Ammon's horn (tissue), 1 donor: ENCODE results near the gene SLIT3.
"Not testable (repeated sequence)": the region's sequence is repeated elsewhere in the genome, so short reads cannot be mapped to it uniquely, and the experiment has no call there.

Experiments used
- DNase-seq: peaks from one replicate; pipeline ENCODE4 v3.0.0-alpha.2; 2016; ENCODE audit warnings: low spot score

SLIT3 gene

DNA sequence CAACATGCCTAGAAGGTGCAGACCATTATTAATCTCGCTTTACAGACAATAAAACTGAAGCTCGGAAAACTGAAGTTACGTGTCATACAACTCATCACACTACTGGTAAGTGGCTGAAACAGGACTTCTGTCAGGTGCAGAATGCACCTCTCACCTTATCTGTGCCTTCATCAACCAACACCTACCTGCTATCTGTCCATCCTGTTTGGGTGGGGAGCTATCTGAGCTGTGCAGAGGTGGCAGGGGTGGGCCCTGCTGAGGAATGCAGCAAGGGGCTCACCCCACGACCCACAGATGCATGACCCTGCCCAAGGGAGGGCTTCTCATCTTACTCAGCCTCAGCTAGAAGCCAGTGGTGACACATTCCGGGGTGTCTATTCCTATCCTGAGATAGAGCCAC lies 81.6 kb downstream of the SLIT3 start:
- DNase-seq, result no peak

DNA sequence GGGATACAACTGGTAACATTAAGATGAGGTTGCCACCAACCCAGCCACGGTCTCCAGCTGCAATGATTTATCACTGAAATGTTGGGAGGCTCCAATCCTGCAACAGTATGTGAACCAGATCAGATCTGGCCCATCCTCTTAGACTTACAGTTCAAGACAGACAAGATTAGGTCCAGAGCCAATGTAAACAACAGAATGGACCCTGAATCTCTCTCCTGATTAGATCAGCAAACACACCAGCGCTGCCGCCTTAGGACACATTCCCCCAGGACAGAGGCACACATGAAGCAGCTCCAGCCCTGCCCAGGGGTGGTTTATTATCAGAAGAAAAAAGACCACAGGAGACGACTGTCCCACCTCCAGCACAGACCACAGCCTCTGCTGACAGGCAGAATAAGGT lies 82.1 kb downstream of the SLIT3 start:
- DNase-seq, result no peak

DNA sequence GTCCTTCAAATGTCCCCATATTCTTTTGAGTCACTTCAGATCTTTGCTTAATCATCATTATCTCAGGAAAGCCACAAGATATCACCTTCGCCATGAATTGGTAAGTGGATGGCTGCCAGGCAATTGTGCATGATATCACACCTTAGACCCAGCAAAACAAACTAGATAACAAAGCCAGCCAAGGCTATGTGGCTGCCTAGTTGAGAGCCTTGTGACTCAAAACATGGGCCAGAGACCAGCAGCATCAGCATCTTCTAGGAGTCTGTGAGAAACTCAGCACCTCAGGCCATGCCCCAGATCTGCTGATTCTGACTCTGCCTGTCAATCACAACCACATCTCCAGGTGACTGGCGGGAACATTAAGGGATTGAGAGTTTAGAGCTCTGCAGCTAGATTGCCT lies 82.8 kb downstream of the SLIT3 start:
- DNase-seq, result no peak

DNA sequence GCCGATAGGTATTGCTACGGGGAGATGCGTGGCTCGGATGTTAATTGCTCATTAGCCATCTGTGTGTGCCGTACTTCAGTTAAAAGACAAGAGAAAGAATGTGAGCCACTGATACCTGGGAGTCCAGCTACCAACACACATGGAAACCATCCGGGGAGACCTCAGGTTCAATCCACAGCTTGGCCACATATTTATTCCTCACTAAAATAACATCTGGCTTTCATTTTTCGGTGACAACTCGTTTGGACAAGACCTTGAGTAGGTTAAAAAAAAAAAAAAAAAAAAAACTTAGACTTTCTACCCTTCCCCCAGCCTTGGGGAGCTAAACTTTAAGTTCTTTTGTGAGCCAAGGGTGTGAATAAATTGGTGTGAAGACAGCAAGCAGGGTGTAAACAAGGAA lies 84.1 kb downstream of the SLIT3 start:
- DNase-seq, result no peak

DNA sequence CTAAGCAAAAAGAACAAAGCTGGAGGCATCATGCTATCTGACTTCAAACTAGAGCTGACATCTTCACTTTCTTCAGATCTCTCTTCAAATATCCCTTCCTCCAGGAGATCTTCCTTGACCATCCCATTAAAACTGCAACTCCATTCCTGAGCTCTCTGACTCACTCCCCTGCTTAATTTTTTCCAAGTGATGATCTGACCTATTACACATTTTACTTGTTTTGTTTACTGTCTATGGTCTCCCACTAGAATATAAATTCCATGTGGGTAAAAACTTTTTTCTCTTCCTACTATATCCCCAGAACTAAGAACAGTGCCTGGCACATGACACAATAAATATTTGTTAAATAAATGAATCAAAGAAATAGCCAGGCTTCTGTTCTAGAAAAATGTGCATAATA lies 87.5 kb downstream of the SLIT3 start:
- no peak for DNase-seq

DNA sequence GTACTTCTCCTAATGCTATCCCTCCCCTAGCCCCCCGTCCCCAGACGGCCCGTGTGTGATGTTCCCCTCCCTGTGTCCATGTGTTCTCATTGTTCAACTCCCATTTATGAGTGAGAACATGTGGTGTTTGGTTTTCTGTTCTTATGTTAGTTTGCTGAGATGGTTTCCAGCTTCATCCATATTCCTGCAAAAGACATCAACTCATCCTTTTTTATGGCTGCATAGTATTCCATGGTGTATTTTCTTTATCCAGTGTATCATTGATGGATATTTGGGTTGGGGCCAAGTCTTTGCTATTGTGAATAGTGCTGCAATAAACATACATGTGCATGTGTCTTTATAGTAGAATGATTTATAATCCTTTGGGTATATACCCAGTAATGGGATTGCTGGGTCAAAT lies 89.2 kb downstream of the SLIT3 start:
- DNase-seq, result not testable (repeated sequence)

DNA sequence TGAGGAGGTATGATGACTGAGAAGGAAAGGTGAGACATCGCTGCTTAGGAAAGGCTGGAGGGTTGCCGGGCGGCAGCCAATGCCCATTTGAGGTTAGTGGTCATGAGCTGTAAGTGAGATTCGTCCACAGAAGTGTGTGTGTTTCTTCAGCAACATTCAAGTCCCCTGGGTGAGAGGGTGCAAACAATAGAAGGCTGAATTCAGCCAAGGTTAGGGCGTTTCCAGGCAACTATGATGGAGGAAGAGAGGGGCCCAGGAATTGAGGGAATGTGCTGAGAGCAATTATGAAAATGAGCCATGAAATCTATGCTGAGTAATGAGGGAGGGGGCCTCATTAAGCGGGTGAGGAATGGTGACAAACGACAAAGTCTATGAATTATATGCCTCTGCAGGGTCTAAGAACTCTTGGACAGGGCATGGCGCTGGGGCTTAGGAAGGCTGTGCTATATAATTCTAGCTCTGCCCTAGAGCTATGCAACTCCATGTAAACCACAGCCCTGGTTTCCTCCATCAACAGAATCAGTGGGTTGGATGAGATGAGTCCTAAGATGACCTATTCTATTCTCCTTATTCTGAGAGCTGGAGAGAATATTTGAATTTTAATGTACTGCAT lies 96.0 kb downstream of the SLIT3 start:
- no peak for DNase-seq

DNA sequence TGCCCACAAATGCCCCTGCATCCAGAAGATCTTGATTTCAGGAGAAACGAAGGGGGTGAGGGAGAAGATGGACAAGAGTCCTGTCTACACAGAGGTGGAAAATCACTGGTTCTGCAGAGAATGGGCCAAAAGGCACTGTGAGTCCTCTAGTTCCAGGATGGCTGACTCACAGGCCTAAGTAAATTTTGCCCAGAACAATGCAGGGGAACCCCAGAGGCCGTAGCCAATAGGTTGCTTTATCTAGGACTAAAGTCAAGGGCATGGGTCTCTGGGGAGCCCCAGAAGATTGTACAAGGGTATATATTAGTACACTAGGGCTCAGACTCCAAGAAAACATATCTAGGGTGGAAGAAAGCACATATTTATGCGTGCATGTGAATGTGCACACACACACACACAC lies 98.0 kb downstream of the SLIT3 start:
- DNase-seq, result no peak

DNA sequence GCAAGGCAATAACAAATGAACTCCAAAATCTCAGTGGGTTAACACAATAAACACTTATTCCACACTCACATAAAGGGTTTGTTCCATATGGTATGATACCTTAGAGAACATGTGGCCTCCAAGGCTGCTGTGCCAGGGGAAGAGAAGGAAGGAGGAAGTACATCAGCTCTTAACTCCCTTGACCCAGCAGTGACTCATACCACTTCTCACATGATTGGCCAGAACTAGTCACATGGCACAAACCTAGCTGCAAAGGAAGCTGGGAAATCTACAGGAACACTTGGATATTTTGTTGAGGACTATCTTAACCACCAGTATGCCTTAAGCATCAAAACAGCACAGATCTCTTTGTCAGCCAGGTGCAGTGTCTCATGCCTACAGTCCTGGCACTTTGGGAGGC lies 99.3 kb downstream of the SLIT3 start:
- no peak for DNase-seq

DNA sequence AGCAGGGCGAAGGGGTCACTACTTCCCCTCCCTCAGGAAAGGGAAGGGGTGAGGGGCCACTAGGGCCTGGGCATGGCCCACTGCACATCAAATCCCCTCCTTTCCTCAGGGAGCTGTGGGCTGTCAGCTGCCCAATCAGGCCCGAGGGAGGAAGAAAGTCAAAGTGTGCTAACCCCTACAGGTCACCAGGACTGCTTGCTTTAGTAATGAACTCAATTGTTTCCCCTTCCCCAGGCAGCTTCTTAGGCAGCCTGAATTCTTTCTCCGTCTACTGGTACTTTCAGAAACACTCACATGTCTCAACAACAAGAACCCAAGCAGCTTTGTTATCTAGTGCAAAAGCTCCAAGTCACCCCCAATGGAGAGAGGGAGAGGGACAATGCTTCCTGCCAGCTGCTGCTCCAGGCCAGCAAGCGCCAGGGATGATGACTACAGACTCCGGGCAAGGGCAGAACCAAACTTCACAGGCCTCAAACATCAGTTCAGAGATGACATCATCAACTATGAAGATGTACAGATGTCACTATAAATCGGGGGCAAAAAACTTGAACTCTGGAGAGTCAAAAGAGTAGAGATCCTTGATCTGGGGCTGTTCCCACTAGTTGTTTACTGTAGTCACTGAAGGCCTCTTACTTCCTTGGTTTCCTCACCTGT lies 100.7 kb downstream of the SLIT3 start:
- no peak for DNase-seq

DNA sequence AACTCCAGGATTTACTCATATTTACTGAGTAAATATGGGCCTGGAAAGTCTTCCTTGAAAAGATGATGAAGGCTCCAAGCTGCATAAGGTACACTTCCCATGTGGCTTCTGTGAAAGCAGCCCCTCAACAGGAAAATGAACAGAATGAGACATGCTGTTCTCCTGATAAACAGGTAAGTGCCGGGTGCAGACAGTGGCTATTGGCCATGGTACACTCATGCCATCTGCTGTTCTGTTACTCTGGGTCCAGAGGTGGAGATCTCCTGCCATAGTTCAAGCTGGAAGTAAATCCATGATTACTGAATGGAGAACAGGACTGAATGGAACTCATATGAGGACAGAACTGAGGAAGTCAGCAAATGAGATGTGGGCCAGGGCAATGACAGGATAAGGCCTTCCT lies 103.6 kb downstream of the SLIT3 start:
- DNase-seq, result peak; percentile 45

DNA sequence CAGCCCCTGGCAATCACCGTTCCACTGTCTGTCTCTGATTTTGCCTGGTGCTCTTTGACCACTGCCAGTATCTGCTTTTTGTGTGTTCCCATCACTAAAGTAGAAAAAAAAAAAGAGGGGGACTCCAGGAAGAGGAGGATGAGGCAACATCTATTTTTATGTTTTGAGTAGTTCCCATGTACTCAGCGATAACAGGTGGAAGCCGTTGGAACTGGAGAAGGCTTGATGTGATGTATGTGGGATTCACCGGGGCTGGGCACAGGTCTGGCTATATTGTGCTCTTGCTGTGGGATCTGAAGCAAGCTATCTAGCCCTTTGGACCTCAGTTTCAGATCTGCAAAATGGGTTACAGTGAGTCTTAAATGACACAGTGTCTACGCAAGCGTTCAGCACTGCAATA lies 104.9 kb downstream of the SLIT3 start:
- DNase-seq, result no peak

DNA sequence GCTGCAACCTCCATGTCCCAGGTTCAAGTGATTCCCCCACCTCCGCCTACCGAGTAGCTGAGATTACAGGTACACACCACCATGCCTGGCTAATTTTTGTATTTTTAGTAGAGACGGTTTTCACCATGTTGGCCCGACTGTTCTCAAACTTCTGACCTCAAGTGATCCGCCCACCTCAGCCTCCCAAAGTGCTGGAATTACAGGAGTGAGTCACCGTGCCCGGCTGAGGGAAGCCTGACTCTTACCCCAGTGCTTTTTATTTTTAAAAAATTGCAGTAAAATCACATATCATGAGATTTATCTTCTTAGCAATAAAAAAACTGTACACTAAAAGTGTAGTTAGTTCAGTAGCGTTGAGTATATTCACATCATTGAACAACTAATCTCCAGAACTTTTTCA lies 105.3 kb downstream of the SLIT3 start:
- no peak for DNase-seq

DNA sequence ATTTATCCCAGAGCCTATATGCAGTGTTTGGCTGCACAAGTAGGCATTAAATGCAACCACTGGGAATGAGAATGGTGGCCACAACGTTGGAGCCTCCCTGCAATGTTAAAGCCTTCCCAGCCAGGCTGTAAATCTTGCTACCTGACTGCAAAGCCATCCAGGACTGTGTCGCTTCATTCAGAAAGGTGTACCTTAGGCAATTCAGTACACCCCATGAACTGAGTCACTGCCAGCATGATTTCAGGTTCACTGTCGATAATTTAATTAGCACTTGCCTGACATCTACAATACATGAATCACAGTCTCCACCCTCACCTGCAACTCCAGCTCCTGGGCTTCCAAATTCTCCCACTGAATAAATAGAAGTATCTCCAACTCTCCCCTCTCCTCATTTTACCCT lies 108.4 kb downstream of the SLIT3 start:
- no peak for DNase-seq

DNA sequence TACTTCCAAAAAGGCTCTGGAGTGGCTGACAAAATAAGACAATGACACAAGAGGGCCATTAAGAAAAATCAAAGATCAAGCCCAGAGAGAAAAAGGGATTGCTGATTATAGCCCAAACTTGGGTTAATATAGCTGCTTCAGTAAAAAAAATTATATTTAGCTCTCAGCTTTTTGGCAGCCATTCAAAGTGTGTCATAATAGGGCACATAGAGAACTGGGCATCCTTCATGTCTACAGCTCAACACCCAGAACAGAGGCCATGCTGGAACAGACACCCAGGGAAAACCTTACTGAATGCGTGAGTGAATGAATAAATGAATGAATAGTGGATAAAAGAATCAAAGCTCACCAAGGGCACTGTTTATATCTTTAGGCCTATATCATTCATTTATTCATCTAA lies 110.1 kb downstream of the SLIT3 start:
- no peak for DNase-seq

DNA sequence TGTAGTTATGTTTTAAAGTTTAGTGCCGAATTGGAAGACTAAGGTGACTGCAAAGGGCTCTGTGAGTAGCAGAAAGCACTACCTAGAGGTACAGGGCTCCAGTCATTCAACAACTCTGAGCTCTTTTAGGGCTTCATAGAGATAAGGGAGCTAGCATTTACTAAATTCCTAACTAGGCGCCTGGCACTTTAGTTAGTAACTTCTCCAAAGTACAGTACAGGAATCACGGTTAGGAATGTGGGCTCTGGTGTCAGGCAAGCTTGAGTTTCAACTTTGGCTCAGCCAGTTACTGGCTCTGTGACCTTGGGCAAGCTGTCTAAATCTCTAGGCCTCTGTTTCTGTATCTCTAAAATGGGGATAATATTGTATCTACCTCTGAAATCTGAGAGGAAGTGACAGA lies 115.3 kb downstream of the SLIT3 start:
- no peak for DNase-seq

DNA sequence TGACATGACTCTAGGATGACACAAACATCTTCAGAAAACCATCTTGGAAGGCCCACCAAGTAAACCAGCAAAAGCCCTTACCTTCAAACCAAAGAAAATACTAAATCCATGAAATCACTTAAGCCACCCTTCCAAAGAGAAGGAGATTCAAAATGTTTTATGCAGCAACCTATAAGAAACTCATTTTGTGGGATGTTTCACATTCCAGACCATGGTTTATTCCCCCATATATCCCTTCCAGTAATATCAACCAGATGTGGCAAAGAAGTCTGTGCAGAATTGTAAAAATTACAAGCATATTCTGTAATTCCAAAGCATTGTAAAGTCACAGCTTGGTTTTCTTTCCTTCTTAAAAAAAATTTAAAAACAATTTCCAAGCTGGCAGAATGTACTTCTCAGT lies 117.4 kb downstream of the SLIT3 start:
- no peak for DNase-seq

DNA sequence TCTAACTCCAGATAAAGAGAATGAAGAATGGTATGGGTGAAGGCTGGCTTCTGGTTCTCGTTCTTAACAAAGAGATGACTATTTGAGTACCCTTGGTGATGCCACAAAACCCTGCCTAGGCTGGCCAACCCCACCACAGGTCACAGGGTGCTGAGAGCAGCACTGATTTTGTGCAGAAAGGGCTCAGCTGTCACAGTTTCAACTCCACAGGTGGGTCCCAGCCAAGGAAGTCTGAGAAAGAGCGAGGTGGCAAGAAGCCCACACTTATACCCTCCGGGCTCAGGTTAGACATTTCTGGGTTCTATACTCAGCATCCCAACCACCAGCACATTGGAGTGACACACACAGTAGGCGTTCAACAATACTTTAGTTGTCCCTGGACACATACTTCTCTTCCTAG lies 118.1 kb downstream of the SLIT3 start:
- no peak for DNase-seq

DNA sequence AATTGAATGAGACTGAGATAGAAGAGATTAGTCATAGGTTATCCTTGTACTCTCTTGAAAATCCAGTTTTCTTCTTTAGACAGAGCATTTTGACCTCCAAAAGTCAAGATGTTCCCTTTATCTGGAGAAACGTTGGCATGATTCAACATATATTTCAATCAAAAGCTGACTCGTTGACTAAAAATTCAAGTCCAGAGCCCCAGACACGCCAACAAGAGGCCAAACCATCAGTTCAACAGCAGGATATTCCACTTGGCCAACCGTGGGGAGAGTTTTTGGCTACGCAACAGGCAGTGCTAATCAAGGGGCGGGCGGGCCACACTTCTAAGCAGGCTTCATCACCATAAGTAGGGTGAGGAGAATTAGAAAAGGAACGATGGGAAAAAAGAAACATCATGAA lies 119.1 kb downstream of the SLIT3 start:
- DNase-seq, result no peak

DNA sequence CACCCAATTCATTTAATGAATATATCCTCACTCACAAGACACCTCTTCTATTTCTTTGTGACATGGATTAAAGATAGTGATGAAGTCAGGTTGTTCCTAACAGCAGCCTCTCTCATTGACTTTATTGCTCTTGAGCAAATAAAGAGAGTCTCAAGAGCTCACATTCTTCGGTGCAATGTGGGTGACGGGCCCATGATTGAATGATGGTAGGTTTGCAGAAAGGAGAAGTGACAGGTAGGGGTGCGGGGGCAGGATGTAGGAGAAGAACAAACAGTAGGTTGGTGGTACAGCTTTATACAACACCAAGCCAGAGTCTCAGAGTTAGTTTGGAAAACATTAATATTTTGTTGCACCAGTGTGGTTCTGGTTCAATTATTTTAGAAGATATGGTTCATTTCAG lies 122.2 kb downstream of the SLIT3 start:
- no peak for DNase-seq

DNA sequence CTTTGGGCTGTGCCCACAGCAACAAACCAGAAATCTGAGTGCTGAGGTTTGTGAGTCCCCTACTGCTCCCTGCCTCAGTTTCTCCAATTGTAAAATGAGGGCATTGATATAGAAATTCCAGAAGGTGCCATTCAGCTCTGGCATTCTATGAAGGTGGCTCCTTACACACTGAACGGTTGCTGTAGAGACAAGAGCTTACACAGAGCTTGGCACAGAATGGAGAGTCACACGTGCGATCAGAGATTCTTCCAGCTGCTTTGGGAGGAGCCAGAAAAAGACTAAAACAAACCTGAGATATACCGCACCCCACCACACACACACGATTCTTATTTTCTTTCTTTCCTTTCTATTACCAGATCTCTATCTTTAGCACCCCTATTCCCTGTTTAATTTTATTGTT lies 122.7 kb downstream of the SLIT3 start:
- DNase-seq, result no peak

DNA sequence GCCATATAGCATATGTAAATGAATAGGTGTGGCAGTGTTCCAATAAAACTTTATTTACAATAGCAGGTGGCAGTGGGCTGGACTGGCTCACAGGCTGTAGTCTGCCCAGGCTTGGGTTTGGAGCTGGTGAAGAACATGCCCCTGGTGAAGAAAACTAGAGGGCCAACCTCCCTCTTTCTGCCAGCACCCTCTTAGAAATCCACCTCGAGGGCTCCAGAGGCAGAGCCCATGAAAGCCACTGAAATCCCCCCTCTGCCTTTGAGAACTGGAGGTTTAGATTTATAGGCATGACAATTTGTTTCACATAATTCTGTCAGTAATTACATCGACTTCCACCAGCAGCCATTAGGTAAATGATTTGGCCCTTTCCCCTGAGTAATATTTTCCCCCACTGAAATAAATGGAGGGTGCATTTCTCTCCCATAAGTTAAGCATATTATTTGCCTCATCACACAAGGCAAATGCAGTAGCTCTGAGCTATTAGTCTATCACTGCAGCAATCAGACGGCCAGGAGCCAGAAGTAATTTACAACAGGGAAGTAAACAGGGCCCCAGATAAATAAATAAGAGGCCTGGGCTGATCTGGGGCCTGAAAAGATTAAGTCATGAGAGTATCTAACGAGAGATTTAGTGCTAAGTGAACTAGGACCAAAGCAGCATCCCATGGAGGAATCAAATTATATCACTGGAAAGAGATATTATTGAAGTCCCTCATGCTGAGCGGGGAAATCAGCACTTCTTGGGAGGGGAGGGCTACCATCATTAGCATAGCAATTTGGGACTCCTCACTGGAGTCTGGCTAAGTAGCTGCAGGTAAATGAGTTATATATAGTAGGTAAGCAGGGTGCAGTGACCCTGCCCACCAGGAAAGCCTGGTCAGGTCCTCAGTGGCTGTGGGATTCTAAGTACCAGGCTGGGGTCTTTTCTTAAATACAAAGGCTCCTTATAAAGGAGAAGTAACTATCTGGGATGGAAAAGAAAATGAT lies 123.9 kb downstream of the SLIT3 start:
- DNase-seq, result no peak

DNA sequence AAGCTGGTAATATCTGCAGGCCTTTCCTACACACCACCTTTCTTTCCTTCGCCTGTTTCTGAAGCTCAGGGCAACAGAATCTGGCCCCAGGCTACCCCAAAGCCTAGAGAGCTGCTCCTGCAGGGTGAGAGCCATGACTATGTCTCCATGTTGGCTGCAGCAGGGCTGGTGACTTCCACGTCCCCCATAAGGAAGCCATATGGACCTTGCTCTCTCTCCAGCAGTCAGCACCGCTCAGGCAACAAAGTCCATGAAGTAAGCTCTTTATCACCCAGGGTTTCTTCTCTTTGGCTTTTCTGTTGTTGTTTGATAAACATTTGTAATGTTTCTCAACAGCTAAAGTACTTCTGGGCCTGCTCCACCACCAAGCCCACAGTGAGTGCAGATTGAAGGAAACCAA lies 125.2 kb downstream of the SLIT3 start:
- no peak for DNase-seq
